ENCODE measurements around the gene SLC9A3.

Gene SLC9A3

DNA sequence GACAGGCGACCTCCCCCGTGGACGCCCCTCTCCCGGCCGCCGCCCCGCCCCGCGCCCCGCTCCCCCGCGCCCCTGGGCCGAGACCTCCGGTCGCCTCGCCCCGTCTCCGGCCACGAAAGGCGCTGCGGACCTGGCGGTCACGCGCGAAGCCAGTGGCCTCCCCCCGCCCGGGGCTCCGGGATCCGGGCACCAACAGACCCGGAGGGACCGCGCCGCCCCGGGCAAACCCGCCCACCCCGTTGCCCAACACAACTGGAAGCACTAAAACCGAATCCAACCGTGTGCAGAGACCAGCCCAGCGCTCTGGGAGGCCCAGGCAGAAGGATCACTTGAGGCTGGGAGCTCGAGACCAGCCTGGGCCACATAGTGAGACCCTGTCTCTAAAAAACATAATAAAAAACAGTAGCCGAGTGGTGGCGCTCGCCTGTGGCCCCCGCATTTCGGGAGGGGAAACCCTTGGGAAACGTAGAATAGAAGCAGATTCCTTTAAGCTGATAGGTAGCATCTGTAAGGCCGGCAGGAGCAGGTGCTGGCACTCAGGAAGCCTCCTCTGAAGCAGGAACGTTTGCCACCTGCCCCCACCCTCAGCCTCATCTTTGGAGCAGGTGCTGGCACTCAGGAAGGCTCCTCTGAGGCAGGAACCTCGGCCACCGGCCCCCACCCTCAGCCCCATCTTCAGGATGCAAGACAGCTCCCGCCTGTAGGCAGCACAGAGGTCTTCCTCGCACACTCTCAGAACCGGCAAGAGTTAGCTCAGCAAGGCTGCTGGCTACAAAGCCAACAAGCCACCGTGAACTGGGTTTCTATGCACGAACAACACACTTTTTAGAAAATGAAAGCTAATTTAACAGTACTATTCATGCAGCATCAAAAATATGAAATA is 4.6 kb upstream of the SLC9A3 start:
- no peaks in the 10 kb centered on the region for H3K9me3 ChIP-seq (ENCODE audit: low read length)
- H3K27me3 ChIP-seq (ENCODE audit: control insufficient read depth in 1 of 2, insufficient read depth in 2 of 2, low read length in 2 of 2): peaks cover 18 to 72% of the 10 kb centered on the region in 2 donors
- H3K27ac ChIP-seq (ENCODE audit: low read depth, low read length): no peak overlapping the region
- no peak overlapping the region for H3K4me3 ChIP-seq (ENCODE audit: low read depth in 1 of 2, low read length in 2 of 2)
- H3K9ac ChIP-seq (ENCODE audit: low read length): no peak overlapping the region
- H3K4me1 ChIP-seq (ENCODE audit: insufficient read depth, low read length): no peaks in the 10 kb centered on the region
- H3K36me3 ChIP-seq (ENCODE audit: insufficient read depth, low read length): no peaks in the 10 kb centered on the region

DNA sequence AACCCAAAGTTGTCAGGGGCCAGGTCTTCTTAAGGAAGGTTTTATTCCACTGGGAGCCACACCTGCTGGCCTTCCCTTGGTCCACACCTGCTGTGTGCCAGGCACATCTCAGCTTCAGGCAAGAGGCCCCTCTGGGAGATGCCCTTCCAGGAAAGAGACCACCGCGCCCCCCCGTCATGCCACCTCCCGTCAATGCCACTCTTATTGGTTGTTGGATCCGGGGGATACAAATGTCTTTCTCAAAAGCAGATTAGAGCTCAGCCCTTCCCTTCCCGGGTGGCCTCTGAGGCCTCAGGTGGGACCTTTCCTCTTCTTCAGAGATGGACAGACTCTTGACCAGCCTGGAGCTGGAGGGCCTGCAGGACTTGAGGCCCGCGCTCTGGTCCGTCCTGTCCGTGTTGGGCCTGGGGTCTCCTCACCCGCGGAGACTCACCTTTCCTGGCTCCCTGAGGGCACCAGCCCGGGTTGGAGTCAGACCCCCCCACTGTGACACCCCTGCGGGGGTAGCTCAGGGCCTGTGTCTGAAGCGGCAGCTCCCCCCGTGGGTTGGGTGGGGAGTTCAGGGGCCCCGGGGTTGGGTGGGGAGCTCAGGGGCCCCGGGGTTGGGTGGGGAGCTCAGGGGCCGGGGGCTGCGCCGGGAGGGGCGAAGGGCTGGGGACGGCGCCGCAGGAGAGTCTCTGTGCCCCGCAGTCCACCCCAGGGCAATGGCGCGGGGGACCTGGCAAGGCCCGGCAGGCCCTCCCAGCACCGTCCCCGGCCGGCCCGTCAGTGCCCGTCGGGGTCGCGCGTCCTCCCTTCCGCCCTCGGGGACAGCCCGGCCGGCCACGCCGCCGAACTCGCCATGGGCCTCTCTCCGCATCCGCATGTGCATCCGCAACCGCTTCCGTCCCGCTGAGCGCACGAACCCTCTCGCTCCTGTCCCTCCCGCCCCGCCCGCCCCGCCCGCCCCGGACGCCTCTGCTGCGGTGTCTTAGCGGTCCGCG is 3.7 kb upstream of the SLC9A3 start:
- Histone ChIP-seq H3K27ac (ENCODE audit: low read depth, low read length) (no peak overlapping the region), H3K36me3 (ENCODE audit: insufficient read depth, low read length) (no peaks in the 10 kb centered on the region), H3K9me3 (ENCODE audit: low read length) (no peaks in the 10 kb centered on the region), H3K27me3 (ENCODE audit: control insufficient read depth in 1 of 2, insufficient read depth in 2 of 2, low read length in 2 of 2) (peaks cover 18 to 72% of the 10 kb centered on the region in 2 donors), H3K4me3 (ENCODE audit: low read depth in 1 of 2, low read length in 2 of 2) (no peak overlapping the region), H3K4me1 (ENCODE audit: insufficient read depth, low read length) (no peaks in the 10 kb centered on the region), H3K9ac (ENCODE audit: low read length) (no peak overlapping the region)

DNA sequence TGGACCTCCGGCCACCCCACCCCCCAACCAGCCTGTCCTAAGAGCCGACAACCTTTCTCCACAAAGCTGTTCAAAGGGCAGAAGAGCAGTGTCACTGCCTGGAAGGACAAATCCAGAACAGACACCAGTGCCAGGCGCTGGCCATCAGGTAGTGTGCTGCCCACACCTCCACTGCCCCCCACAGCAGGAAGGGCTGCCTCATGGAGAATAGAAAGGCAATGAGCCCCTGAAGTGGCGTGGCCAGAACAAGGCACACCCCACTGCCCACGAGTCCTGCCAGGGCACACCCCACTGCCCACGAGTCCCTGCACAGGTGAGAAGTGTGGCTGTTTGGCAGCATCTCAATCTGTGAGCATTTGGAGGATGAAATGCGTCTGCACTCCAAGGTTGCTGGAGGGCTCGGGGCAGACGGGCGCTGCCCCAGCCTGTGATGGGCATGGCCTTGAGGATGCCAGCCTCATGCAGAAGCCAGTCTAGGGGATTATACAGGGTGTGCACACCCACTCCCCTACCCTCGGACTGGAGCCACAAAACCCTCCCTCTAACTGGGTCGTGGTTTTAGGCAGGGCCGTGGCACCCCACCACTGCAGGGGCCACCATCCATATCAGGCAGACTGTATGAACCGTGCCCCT is 2.3 kb upstream of the SLC9A3 start:
- H3K4me1 ChIP-seq (ENCODE audit: insufficient read depth, low read length): no peaks in the 10 kb centered on the region
- no peak overlapping the region for H3K27ac ChIP-seq (ENCODE audit: low read depth, low read length)
- peaks cover 18 to 71% of the 10 kb centered on the region in 2 donors for H3K27me3 ChIP-seq (ENCODE audit: control insufficient read depth in 1 of 2, insufficient read depth in 2 of 2, low read length in 2 of 2)

DNA sequence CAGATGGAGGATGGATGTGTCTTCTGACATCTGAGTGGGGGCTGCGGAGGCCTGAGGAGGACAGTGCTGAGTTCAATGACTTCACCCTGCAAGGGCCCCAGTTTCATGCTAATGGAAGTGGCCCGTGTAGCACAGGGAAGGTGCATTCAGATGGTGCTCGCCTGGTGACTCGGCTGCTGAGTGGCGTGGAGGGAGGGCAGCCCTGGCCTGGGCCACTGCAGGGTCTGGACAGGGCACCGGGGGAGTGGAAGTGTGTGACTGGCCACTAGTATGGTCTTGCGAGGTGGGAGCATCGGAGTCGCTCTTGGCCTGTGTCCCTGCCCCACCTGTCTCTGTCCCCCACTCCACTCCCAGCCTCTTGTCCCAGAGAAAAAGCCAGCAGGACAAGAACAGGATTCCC is 1.7 kb upstream of the SLC9A3 start:
- Histone ChIP-seq H3K36me3 (ENCODE audit: insufficient read depth, low read length) (no peaks in the 10 kb centered on the region), H3K9me3 (ENCODE audit: low read length) (no peaks in the 10 kb centered on the region), H3K4me1 (ENCODE audit: insufficient read depth, low read length) (no peaks in the 10 kb centered on the region), H3K27me3 (ENCODE audit: control insufficient read depth in 1 of 2, insufficient read depth in 2 of 2, low read length in 2 of 2) (peaks cover 18 to 72% of the 10 kb centered on the region in 2 donors), H3K4me3 (ENCODE audit: low read depth in 1 of 2, low read length in 2 of 2) (no peak overlapping the region), H3K9ac (ENCODE audit: low read length) (no peak overlapping the region), H3K27ac (ENCODE audit: low read depth, low read length) (no peak overlapping the region)

More for the DNA sequence above, 2.3 kb upstream of the SLC9A3 start:
- no peaks in the 10 kb centered on the region for H3K36me3 ChIP-seq (ENCODE audit: insufficient read depth, low read length)
- no peak overlapping the region for H3K9ac ChIP-seq (ENCODE audit: low read length)
- no peak overlapping the region for H3K4me3 ChIP-seq (ENCODE audit: low read depth in 1 of 2, low read length in 2 of 2)
- H3K9me3 ChIP-seq (ENCODE audit: low read length): no peaks in the 10 kb centered on the region

DNA sequence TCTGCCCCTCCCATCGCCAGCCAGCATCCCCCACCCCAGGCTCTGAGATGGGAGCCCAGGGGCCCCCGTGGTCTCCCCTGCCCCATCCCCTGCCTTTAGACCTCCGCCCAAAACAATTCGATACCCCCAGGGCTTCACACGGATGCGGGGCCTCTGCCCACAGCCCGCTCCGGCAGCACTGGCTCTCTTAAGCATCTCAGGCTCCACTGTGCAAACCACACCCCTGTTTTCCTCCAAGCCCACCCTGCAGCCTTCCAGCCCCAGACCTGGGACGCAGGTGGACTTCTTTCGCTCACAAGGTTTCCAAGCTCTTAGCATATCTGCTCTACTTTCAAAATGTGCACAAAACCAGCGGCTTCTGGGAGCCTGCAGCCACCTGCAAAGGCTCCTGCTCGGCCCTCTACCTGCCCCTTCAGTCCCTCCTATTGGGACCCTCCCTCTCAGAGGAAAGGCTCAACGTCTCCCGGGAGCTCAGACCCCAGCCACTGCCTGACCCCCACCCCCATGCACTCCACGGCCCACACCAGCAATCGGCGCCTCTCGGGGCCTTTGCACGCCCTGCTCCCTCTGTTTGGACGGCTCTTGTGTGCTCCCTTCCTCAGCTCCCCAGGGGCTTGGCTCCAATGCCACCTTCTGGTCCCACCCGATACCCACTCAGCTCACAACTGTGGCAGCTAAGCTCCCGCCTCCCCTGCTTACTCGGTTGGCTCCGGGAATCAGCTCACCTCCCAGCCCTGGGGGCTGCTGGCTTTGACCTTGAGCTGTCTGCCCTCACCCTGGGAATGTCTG is 918 bp upstream of the SLC9A3 start:
- no peaks in the 10 kb centered on the region for H3K36me3 ChIP-seq (ENCODE audit: insufficient read depth, low read length)
- H3K27ac ChIP-seq (ENCODE audit: low read depth, low read length): no peak overlapping the region
- no peak overlapping the region for H3K4me3 ChIP-seq (ENCODE audit: low read depth in 1 of 2, low read length in 2 of 2)
- no peaks in the 10 kb centered on the region for H3K9me3 ChIP-seq (ENCODE audit: low read length)
- H3K27me3 ChIP-seq (ENCODE audit: control insufficient read depth in 1 of 2, insufficient read depth in 2 of 2, low read length in 2 of 2): peaks cover 18 to 74% of the 10 kb centered on the region in 2 donors
- no peak overlapping the region for H3K9ac ChIP-seq (ENCODE audit: low read length)
- no peaks in the 10 kb centered on the region for H3K4me1 ChIP-seq (ENCODE audit: insufficient read depth, low read length)

DNA sequence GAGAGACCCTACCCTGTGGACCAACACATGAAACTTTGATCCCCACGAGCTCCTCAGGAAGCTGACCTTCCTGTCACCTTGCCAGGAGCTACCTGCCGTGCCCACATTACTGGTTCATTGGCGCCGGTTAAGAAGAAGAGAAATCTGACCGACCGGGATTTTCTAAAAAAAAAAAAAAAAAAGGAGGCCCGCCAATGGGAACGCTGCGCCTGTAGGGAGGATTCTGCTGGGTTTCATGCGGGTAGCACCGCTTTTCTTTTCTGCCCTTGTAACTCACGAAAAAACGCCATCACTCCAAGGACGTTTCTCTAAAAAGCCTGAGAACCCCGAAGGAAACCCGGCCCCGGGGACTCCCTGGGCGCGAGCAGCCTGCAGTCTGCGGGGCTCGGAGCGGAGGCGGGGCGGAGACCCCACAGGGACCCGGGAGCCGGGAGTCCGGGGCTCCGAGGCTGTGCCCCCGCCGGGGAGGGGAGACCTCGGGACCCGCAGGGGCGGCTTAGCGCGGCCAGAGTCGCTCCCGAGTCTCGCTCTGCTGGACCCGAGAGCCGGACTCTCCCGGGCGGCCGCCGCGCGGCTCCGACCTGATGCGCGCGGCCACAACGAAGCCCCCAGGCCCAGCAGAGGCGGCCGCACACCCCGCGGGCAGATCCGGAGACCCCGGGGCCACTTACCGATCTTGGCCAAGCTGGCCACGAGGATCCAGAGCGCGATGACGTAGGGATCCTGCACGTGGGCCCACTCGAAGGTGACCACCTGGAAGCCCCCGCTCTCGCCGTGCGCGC is 617 bp downstream of the SLC9A3 start:
- no peak overlapping the region for H3K27ac ChIP-seq (ENCODE audit: low read depth, low read length)
- H3K27me3 ChIP-seq (ENCODE audit: control insufficient read depth in 1 of 2, insufficient read depth in 2 of 2, low read length in 2 of 2): peaks cover 18 to 89% of the 10 kb centered on the region in 2 donors
- H3K4me3 ChIP-seq (ENCODE audit: low read depth in 1 of 2, low read length in 2 of 2): no peak overlapping the region
- no peaks in the 10 kb centered on the region for H3K4me1 ChIP-seq (ENCODE audit: insufficient read depth, low read length)
- H3K9me3 ChIP-seq (ENCODE audit: low read length): no peaks in the 10 kb centered on the region
- no peak overlapping the region for H3K9ac ChIP-seq (ENCODE audit: low read length)
- H3K36me3 ChIP-seq (ENCODE audit: insufficient read depth, low read length): no peaks in the 10 kb centered on the region

DNA sequence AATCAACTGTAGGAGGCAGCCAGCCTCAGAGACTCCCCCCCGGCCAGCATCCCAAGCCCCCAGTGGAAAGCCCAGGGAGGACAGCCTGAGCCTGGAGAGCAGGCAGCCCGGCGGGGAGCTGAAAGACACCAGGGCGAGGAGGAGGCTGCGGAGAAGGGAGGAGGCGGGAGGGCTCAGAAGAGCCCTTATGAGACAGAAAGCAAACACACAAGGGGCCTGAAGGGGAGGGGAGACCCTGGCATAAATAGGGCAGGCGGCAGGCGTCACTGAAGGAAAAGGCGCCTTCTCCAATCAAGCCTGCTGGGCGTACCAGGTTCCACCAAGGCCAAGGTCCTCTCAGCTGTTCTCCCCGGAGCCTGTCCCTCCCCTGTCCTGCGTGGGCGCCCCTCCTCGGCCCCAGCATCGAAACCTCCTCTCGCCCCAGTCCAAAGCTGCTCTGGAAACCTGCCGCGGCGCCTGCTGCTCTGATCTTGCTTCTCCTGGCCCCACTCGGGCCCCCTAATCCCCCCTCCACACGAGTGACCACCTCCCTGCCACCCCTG is 1.3 kb downstream of the SLC9A3 start:
- Histone ChIP-seq H3K27ac (ENCODE audit: low read depth, low read length) (no peak overlapping the region), H3K4me3 (ENCODE audit: low read depth in 1 of 2, low read length in 2 of 2) (no peak overlapping the region), H3K9me3 (ENCODE audit: low read length) (no peaks in the 10 kb centered on the region), H3K36me3 (ENCODE audit: insufficient read depth, low read length) (no peaks in the 10 kb centered on the region), H3K27me3 (ENCODE audit: control insufficient read depth in 1 of 2, insufficient read depth in 2 of 2, low read length in 2 of 2) (peaks cover 21 to 91% of the 10 kb centered on the region in 2 donors), H3K9ac (ENCODE audit: low read length) (no peak overlapping the region), H3K4me1 (ENCODE audit: insufficient read depth, low read length) (no peaks in the 10 kb centered on the region)

DNA sequence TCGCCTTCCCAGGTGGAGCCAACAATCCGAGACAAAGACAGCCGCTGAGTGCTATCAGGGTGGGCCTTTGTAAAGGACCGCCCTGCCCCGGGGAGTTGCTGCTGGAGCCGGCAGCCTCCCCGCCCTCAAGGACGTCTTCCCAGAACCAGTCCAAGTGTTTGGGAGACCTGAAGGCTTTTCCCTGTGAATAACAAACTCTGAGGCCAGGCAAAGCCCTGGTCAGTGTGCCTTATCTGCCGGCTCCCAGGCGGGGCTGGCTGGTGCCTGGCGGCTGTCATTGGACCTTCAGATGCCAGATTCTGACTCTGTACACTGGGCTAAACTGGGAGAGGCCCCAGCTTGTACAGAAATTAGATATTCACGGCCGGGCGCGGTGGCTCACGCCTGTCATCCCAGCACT is 2.1 kb downstream of the SLC9A3 start:
- no peak overlapping the region for H3K9ac ChIP-seq (ENCODE audit: low read length)
- no peaks in the 10 kb centered on the region for H3K36me3 ChIP-seq (ENCODE audit: insufficient read depth, low read length)
- H3K27me3 ChIP-seq (ENCODE audit: control insufficient read depth in 1 of 2, insufficient read depth in 2 of 2, low read length in 2 of 2): peaks cover 25 to 83% of the 10 kb centered on the region in 2 donors
- H3K4me3 ChIP-seq (ENCODE audit: low read depth in 1 of 2, low read length in 2 of 2): no peak overlapping the region
- no peak overlapping the region for H3K27ac ChIP-seq (ENCODE audit: low read depth, low read length)
- no peaks in the 10 kb centered on the region for H3K4me1 ChIP-seq (ENCODE audit: insufficient read depth, low read length)
- no peaks in the 10 kb centered on the region for H3K9me3 ChIP-seq (ENCODE audit: low read length)

DNA sequence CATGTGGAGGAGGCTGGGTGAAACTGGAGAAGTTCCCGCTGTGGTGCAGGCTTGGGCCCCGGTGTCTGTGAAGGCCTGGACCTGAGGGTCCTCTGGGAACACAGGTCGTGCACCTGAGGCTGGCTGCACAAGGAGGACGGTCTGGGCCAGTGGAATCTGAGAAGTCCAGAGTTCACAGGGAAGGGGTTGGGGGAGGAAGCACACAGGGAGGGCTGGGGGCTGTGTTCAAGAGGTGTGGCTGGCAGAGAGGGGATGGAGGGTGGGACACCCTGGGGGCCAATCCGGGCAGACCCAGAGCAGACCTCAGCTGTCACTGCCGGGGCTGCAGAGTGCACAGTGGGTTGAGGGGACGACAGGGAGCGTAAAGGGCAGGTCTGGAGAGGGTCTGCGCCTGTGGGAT is 2.6 kb downstream of the SLC9A3 start:
- no peak overlapping the region for H3K27ac ChIP-seq (ENCODE audit: low read depth, low read length)
- H3K9me3 ChIP-seq (ENCODE audit: low read length): no peaks in the 10 kb centered on the region
- H3K4me3 ChIP-seq (ENCODE audit: low read depth in 1 of 2, low read length in 2 of 2): no peak overlapping the region
- no peaks in the 10 kb centered on the region for H3K36me3 ChIP-seq (ENCODE audit: insufficient read depth, low read length)
- H3K9ac ChIP-seq (ENCODE audit: low read length): no peak overlapping the region
- H3K4me1 ChIP-seq (ENCODE audit: insufficient read depth, low read length): no peaks in the 10 kb centered on the region
- H3K27me3 ChIP-seq (ENCODE audit: control insufficient read depth in 1 of 2, insufficient read depth in 2 of 2, low read length in 2 of 2): peaks cover 25 to 78% of the 10 kb centered on the region in 2 donors

DNA sequence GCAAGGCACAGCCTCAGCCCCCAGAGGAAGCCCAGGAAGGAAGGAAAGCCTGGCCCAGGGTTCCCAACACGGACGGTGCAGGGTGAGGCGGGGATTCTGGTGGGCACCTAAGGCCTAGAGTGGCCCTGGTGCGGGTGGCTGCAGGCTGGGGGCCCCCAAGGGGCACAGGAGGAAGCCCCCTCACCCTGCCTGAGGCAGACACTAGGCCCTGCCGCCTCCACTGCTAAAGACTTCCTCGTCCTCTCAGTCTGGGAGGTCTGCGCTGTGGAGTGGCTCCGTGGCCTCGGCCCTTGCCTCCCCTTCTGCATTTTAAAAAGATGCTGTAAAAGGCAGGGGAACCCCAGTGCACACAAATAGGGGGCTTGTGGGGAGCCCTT is 3.4 kb downstream of the SLC9A3 start:
- Histone ChIP-seq H3K4me1 (ENCODE audit: insufficient read depth, low read length) (no peaks in the 10 kb centered on the region), H3K36me3 (ENCODE audit: insufficient read depth, low read length) (no peaks in the 10 kb centered on the region), H3K27ac (ENCODE audit: low read depth, low read length) (no peak overlapping the region), H3K9me3 (ENCODE audit: low read length) (no peaks in the 10 kb centered on the region), H3K27me3 (ENCODE audit: control insufficient read depth in 1 of 2, insufficient read depth in 2 of 2, low read length in 2 of 2) (peaks cover 17 to 70% of the 10 kb centered on the region in 2 donors), H3K4me3 (ENCODE audit: low read depth in 1 of 2, low read length in 2 of 2) (no peak overlapping the region), H3K9ac (ENCODE audit: low read length) (no peak overlapping the region)
